Measurements from ENCODE around the gene PCSK2. TPM values are rescaled to one million over a fixed set of nuclear protein-coding genes. Genes with fewer than 3 reads are reported as not detected.

The PCSK2 gene
- total RNA-seq, 1 experiment from 2014 or later = not detected

DNA sequence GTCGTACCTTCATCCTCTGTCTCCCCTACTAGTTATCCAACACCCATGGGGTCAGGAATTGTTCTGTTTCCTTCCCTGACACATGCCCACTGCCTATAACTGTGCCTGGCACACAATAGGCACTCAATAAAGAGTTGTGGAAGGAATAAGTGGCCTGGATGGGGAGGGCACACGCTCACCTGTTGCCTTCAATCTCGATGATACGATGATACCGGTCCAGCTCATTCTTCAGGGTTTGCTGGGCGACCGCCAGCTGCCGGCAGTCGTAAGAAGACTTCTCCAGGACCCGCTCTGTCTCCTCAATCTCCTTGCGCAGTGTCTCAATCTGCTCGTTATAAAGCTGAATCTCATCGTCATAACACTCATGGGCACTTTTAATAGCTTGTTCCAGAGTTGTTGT, 271.8 kb downstream of the PCSK2 start:
- Histone ChIP-seq H3K4me3 (no peak overlapping the region), H3K27me3 (ENCODE audit: insufficient read depth, low read depth) (peaks cover under 1% of the 10 kb centered on the region), H3F3A (ENCODE audit: insufficient read depth, low read depth) (peaks cover 3% of the 10 kb centered on the region; the same call in 1 of the 2 replicates), H3K36me3 (ENCODE audit: low read depth) (no peaks in the 10 kb centered on the region), H3K4me2 (peak overlapping the region; percentile 27; the same call in 1 of the 2 replicates), H4K20me1 (ENCODE audit: insufficient read depth) (no peaks in the 10 kb centered on the region), H3K27ac (no peak overlapping the region), H2AFZ (no peak overlapping the region), H3K9me3 (ENCODE audit: insufficient read depth, low read depth) (no peaks in the 10 kb centered on the region), H3K9me2 (ENCODE audit: insufficient read depth) (no peaks in the 10 kb centered on the region), H3K79me2 (ENCODE audit: low read depth) (no peaks in the 10 kb centered on the region), H3K4me1 (replicated peaks; ENCODE audit: insufficient read depth) (peaks cover 8% of the 10 kb centered on the region)
- ChIA-PET CTCF (interaction anchor here (0.6 kb wide), 1 partner anchor 697 kb away, joined by 3 read pairs; no protein-coding TSS in a partner anchor), POLR2A (ENCODE audit: unreplicated experiment) (interaction anchor here (0.6 to 0.7 kb wide), 2 partner anchors 10 to 699 kb away, joined by 3 to 4 read pairs; no protein-coding TSS in a partner anchor)
- TF ChIP-seq EZH2 (IDR thresholded peaks at IDR 0.05; ENCODE audit: low read depth) = no peak
- TF ChIP-seq, protein P1, sequence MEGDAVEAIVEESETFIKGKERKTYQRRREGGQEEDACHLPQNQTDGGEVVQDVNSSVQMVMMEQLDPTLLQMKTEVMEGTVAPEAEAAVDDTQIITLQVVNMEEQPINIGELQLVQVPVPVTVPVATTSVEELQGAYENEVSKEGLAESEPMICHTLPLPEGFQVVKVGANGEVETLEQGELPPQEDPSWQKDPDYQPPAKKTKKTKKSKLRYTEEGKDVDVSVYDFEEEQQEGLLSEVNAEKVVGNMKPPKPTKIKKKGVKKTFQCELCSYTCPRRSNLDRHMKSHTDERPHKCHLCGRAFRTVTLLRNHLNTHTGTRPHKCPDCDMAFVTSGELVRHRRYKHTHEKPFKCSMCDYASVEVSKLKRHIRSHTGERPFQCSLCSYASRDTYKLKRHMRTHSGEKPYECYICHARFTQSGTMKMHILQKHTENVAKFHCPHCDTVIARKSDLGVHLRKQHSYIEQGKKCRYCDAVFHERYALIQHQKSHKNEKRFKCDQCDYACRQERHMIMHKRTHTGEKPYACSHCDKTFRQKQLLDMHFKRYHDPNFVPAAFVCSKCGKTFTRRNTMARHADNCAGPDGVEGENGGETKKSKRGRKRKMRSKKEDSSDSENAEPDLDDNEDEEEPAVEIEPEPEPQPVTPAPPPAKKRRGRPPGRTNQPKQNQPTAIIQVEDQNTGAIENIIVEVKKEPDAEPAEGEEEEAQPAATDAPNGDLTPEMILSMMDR (conservative IDR thresholded peaks at IDR 0.05) = no peak
- intact Hi-C loops (cut with micrococcal nuclease; ENCODE audit: unreplicated experiment) = no loop called here
- BruUV-seq (replicated peaks) = TSS peak; percentile 30
- DNase-seq = no peak

DNA sequence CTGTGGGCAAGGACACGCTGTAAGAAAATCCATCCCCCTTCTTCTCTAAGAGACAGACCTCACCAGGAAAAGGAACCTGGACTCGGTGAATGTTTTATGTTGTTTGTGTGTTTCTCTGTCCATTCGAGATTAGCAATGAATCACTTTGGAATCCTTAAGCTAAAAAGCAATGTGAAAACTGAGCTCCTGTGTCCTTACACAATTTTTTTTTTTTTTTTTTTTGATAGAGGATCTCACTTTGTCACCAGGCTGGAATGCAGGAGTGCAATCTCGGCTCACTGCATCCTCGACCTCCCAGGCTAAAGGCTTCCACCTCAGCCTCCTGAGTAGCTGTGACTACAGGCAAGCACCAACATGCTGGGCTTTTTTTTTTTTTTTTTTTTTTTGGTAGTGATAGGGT, 272.2 kb downstream of the PCSK2 start:
- no peaks in the 10 kb centered on the region; the same call in 1 of the 2 replicates for H3K27me3 ChIP-seq (ENCODE audit: insufficient read depth, low read depth)
- no peaks in the 10 kb centered on the region for H3K9me3 ChIP-seq (ENCODE audit: insufficient read depth, low read depth)
- peak; percentile 50 to 74 for DNase-seq
- H4K20me1 ChIP-seq (ENCODE audit: insufficient read depth) = no peaks in the 10 kb centered on the region
- intact Hi-C loops (cut with micrococcal nuclease; ENCODE audit: unreplicated experiment) = no loop called here
- H3K79me2 ChIP-seq (ENCODE audit: low read depth) = no peaks in the 10 kb centered on the region
- H3F3A ChIP-seq (ENCODE audit: insufficient read depth, low read depth) = peaks cover 3% of the 10 kb centered on the region; the same call in 1 of the 2 replicates
- POLR2A ChIA-PET (ENCODE audit: unreplicated experiment) = interaction anchor here (0.6 to 0.7 kb wide), 2 partner anchors 10 to 698 kb away, joined by 3 to 4 read pairs; no protein-coding TSS in a partner anchor
- no TSS peak for BruUV-seq (replicated peaks)
- no peaks in the 10 kb centered on the region for H3K9me2 ChIP-seq (ENCODE audit: insufficient read depth)
- no peak overlapping the region for H3K27ac ChIP-seq
- CTCF ChIA-PET = interaction anchor here (0.5 to 0.6 kb wide), 2 partner anchors 496 to 697 kb away, joined by 3 read pairs; no protein-coding TSS in a partner anchor
- H3K36me3 ChIP-seq (ENCODE audit: low read depth) = no peaks in the 10 kb centered on the region
- no peak overlapping the region for H2AFZ ChIP-seq
- peaks cover 8% of the 10 kb centered on the region for H3K4me1 ChIP-seq (replicated peaks; ENCODE audit: insufficient read depth)
- no peak overlapping the region for H3K4me3 ChIP-seq
- TF ChIP-seq, protein P1 (conservative IDR thresholded peaks at IDR 0.05) = no peak
- no peak for TF ChIP-seq EZH2 (IDR thresholded peaks at IDR 0.05; ENCODE audit: low read depth)
- peak overlapping the region; percentile 27; the same call in 1 of the 2 replicates for H3K4me2 ChIP-seq

GRCh38 chr20:17500271-17500670, 273.4 kb downstream of the PCSK2 start:
- H3K9me2 ChIP-seq (ENCODE audit: insufficient read depth) = no peaks in the 10 kb centered on the region
- H3K4me1 ChIP-seq (replicated peaks; ENCODE audit: insufficient read depth) = peaks cover 11% of the 10 kb centered on the region
- POLR2A ChIA-PET (ENCODE audit: unreplicated experiment) = no interaction called here
- no peaks in the 10 kb centered on the region for H3K9me3 ChIP-seq (ENCODE audit: insufficient read depth, low read depth)
- intact Hi-C loops (cut with micrococcal nuclease; ENCODE audit: unreplicated experiment) = loop anchor here (10.0 kb wide), 1 partner anchor 775 kb away; no protein-coding TSS in a partner anchor
- H3K4me2 ChIP-seq = no peak overlapping the region
- no peaks in the 10 kb centered on the region for H3K27me3 ChIP-seq (ENCODE audit: insufficient read depth, low read depth)
- H2AFZ ChIP-seq = no peak overlapping the region
- no peaks in the 10 kb centered on the region for H4K20me1 ChIP-seq (ENCODE audit: insufficient read depth)
- peaks cover 3% of the 10 kb centered on the region; the same call in 1 of the 2 replicates for H3F3A ChIP-seq (ENCODE audit: insufficient read depth, low read depth)
- BruUV-seq (replicated peaks) = no TSS peak
- H3K27ac ChIP-seq = no peak overlapping the region
- TF ChIP-seq, protein P1 (conservative IDR thresholded peaks at IDR 0.05) = no peak
- TF ChIP-seq EZH2 (IDR thresholded peaks at IDR 0.05; ENCODE audit: low read depth) = no peak
- no peaks in the 10 kb centered on the region for H3K36me3 ChIP-seq (ENCODE audit: low read depth)
- DNase-seq = no peak
- H3K79me2 ChIP-seq (ENCODE audit: low read depth) = no peaks in the 10 kb centered on the region
- H3K4me3 ChIP-seq = no peak overlapping the region
- CTCF ChIA-PET = no interaction called here

All from PC-9 (cell line).